ENCODE results near the gene MEX3D.

The MEX3D gene

GRCh38 chr19:1524287-1524971 lies 43.7 kb downstream of the MEX3D start:
- H3K27me3 ChIP-seq (ENCODE audit: insufficient read depth, poor library complexity, severe bottlenecking) = peaks cover 31% of the 10 kb centered on the region
- H3K36me3 ChIP-seq (ENCODE audit: low read depth) = no peaks in the 10 kb centered on the region
- no peaks in the 10 kb centered on the region for H3K9me3 ChIP-seq (ENCODE audit: severe bottlenecking)
- ATAC-seq (ENCODE audit: low read depth) = no peak
- no peak for DNase-seq (ENCODE audit: low spot score)
- no peak overlapping the region for H3K4me3 ChIP-seq (ENCODE audit: severe bottlenecking)
- TF ChIP-seq CTCF (IDR thresholded peaks at IDR 0.05; ENCODE audit: poor library complexity, severe bottlenecking) = no peak
- no peaks in the 10 kb centered on the region for H3K4me1 ChIP-seq (ENCODE audit: insufficient read depth, poor library complexity, severe bottlenecking)
- no peak overlapping the region for H3K27ac ChIP-seq (ENCODE audit: poor library complexity, severe bottlenecking)

GRCh38 chr19:1523412-1524286 lies 44.5 kb downstream of the MEX3D start, which contains the start of gene PLK5:
PLK5 (plus strand) TSS chr19:1524077; CDS start chr19:1526997, 2,920 bp downstream.
- Histone ChIP-seq H3K4me1 (ENCODE audit: insufficient read depth, poor library complexity, severe bottlenecking) (no peaks in the 10 kb centered on the region), H3K36me3 (ENCODE audit: low read depth) (no peaks in the 10 kb centered on the region), H3K27ac (ENCODE audit: poor library complexity, severe bottlenecking) (no peak within 1 kb of the TSS), H3K4me3 (ENCODE audit: severe bottlenecking) (no peak within 1 kb of the TSS), H3K27me3 (ENCODE audit: insufficient read depth, poor library complexity, severe bottlenecking) (peaks cover 31% of the 10 kb centered on the region), H3K9me3 (ENCODE audit: severe bottlenecking) (no peaks in the 10 kb centered on the region)
- DNase-seq (ENCODE audit: low spot score) = no peak
- TF ChIP-seq CTCF (IDR thresholded peaks at IDR 0.05; ENCODE audit: poor library complexity, severe bottlenecking) = no peak
- ATAC-seq (ENCODE audit: low read depth) = no peak

GRCh38 chr19:1522838-1523237 lies 45.3 kb downstream of the MEX3D start:
- Histone ChIP-seq H3K9me3 (ENCODE audit: severe bottlenecking) (no peaks in the 10 kb centered on the region), H3K4me3 (ENCODE audit: severe bottlenecking) (no peak overlapping the region), H3K36me3 (ENCODE audit: low read depth) (no peaks in the 10 kb centered on the region), H3K4me1 (ENCODE audit: insufficient read depth, poor library complexity, severe bottlenecking) (no peaks in the 10 kb centered on the region), H3K27me3 (ENCODE audit: insufficient read depth, poor library complexity, severe bottlenecking) (peaks cover 31% of the 10 kb centered on the region), H3K27ac (ENCODE audit: poor library complexity, severe bottlenecking) (no peak overlapping the region)
- DNase-seq (ENCODE audit: low spot score) = no peak
- no peak for ATAC-seq (ENCODE audit: low read depth)
- TF ChIP-seq CTCF (IDR thresholded peaks at IDR 0.05; ENCODE audit: poor library complexity, severe bottlenecking) = no peak

GRCh38 chr19:1522061-1522460 lies 46.1 kb downstream of the MEX3D start:
- no peak overlapping the region for H3K4me3 ChIP-seq (ENCODE audit: severe bottlenecking)
- ATAC-seq (ENCODE audit: low read depth) = no peak
- H3K36me3 ChIP-seq (ENCODE audit: low read depth) = no peaks in the 10 kb centered on the region
- H3K27ac ChIP-seq (ENCODE audit: poor library complexity, severe bottlenecking) = no peak overlapping the region
- no peak for TF ChIP-seq CTCF (IDR thresholded peaks at IDR 0.05; ENCODE audit: poor library complexity, severe bottlenecking)
- no peaks in the 10 kb centered on the region for H3K9me3 ChIP-seq (ENCODE audit: severe bottlenecking)
- H3K4me1 ChIP-seq (ENCODE audit: insufficient read depth, poor library complexity, severe bottlenecking) = no peaks in the 10 kb centered on the region
- H3K27me3 ChIP-seq (ENCODE audit: insufficient read depth, poor library complexity, severe bottlenecking) = peaks cover 31% of the 10 kb centered on the region
- no peak for DNase-seq (ENCODE audit: low spot score)
